SJCRH30 (cell line): ENCODE measurements around the gene COL5A1. TPM values are rescaled to one million over a fixed set of nuclear protein-coding genes. Genes with fewer than 3 reads are reported as not detected.

Source experiments
- DNase-seq, 2 experiments: peaks; one replicate each; pipeline ENCODE4 v3.0.0-alpha.2; 2015 to 2020
- H3K27ac ChIP-seq: fragments of 250-450 bp; sonication (Bioruptor Pico); 2 replicates; pipeline ENCODE4 v1.5.1; 2020; ENCODE audit warnings: mild to moderate bottlenecking, moderate library complexity
- H3K27me3 ChIP-seq: fragments of 250-450 bp; sonication (Bioruptor Pico); 2 replicates; pipeline ENCODE4 v1.5.1; 2020; ENCODE audit warnings: mild to moderate bottlenecking, moderate library complexity
- H3K36me3 ChIP-seq: fragments of 250-450 bp; sonication (Bioruptor Pico); 2 replicates; pipeline ENCODE4 v1.5.1; 2020; ENCODE audit warnings: mild to moderate bottlenecking, moderate library complexity
- H3K4me1 ChIP-seq: fragments of 250-450 bp; sonication (Bioruptor Pico); 2 replicates; pipeline ENCODE4 v1.5.1; 2020; ENCODE audit warnings: mild to moderate bottlenecking, moderate library complexity
- H3K4me3 ChIP-seq: fragments of 250-450 bp; sonication (Bioruptor Pico); 2 replicates; pipeline ENCODE4 v1.5.1; 2020; ENCODE audit warnings: mild to moderate bottlenecking, moderate library complexity
- H3K9me3 ChIP-seq: fragments of 250-450 bp; sonication (Bioruptor Pico); replicated peaks from 2 replicates; pipeline ENCODE4 v1.5.1; 2020; ENCODE audit warnings: mild to moderate bottlenecking, moderate library complexity
- total RNA-seq: library from RNA; depleted of rRNA; stranded (reverse); fragments of >200 nt; shearing (Covaris generic); gene quantifications from 2 replicates; pipeline ENCODE4 v1.2.3, GENCODE V29; 2014

COL5A1 gene
- total RNA-seq, 1 experiment from 2014 or later = 32.1 TPM

GRCh38 chr9:134730761-134731496 lies 89.3 kb downstream of the COL5A1 start:
- H3K27ac ChIP-seq = no peak overlapping the region
- no peaks in the 10 kb centered on the region for H3K9me3 ChIP-seq
- no peak overlapping the region for H3K4me3 ChIP-seq
- no peaks in the 10 kb centered on the region for H3K27me3 ChIP-seq
- H3K4me1 ChIP-seq = peaks cover 28% of the 10 kb centered on the region
- DNase-seq = no peak
- peaks cover 9% of the 10 kb centered on the region; the same call in 1 of the 2 replicates for H3K36me3 ChIP-seq

DNA sequence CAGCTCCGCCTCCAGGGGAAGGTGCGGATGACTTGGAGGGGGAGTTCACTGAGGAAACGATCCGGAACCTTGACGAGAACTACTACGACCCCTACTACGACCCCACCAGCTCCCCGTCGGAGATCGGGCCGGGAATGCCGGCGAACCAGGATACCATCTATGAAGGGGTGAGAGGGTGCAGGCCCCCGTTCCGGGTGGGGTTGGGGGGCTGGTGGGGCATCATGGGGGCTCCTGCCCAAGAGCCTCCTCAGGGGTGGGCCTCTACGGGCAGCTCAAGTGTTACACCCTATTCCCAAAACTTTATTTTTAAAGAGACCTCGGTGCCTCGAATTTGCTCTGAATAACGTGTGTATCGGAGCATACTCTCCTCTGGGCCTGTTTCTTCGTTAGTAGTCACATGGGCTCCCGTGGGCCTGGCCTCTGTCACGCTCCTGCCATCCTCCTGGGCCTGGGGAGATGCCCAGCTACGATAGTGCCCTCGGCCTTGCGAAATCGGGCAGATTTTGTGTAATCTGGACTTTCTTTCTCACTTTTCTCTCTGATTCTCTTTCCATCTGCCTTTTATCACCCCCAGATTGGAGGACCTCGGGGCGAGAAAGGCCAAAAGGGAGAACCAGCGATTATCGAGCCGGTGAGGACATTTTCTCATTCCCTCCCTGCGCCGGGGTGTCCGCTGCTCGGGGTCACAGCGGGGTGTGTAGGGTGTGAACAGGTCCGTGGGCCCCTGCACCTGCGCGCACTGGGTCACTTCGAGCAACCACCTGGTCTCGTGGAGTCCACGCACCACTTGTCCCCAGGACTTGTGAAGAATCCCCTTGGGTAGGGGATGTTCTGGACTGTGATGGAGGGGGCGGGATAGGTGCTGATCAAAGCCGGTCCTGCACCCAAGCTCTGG lies 90.1 kb downstream of the COL5A1 start:
- H3K27ac ChIP-seq = no peak overlapping the region
- H3K36me3 ChIP-seq = peaks cover 9% of the 10 kb centered on the region; the same call in 1 of the 2 replicates
- no peak overlapping the region for H3K4me3 ChIP-seq
- H3K4me1 ChIP-seq = peaks cover 36% of the 10 kb centered on the region
- H3K9me3 ChIP-seq = no peaks in the 10 kb centered on the region
- no peak for DNase-seq
- H3K27me3 ChIP-seq = no peaks in the 10 kb centered on the region

DNA sequence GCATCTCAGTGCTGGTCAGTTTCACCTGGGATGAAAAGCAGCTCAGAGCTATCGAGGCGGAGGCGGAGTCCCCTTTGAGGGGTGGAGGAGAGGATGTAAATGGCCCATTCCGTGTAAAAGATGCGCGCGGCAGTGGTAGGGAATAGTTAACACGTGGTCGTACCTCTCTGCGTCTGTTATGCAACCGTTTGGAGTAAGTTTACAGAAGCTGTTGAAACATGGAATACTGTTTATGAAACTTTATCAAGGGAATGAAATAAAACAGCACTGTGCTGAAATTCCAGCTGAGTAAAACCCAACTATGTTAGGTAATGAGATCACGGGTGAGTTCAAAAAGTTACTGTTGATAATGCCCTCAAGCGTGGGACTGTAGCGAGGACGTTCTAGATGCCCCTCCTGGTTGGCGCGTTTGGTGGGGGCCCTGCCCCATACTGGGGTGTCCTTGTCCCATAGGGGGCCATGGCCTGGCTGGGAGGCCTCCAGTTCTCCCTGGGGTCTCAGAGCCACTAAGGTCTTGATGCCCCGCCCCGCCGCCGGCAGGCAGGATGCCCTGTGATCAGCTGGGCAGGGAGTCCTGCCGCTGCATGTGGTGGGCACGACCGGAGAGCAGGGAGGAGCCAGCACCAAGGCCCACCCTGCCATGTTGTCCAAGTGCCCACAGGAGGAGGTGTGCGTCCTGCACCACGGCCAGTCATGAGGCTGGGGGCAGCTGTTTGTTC lies 90.9 kb downstream of the COL5A1 start:
- Histone ChIP-seq H3K9me3 (no peaks in the 10 kb centered on the region), H3K4me3 (no peak overlapping the region), H3K36me3 (peaks cover 9% of the 10 kb centered on the region; the same call in 1 of the 2 replicates), H3K27ac (no peak overlapping the region), H3K4me1 (peaks cover 44% of the 10 kb centered on the region), H3K27me3 (no peaks in the 10 kb centered on the region)
- DNase-seq = no peak

GRCh38 chr9:134733480-134734232 lies 92.1 kb downstream of the COL5A1 start:
- Histone ChIP-seq H3K36me3 (peaks cover 9% of the 10 kb centered on the region; the same call in 1 of the 2 replicates), H3K27me3 (no peaks in the 10 kb centered on the region), H3K9me3 (no peaks in the 10 kb centered on the region), H3K4me1 (peaks cover 55% of the 10 kb centered on the region), H3K4me3 (no peak overlapping the region), H3K27ac (peak overlapping the region; percentile 93)
- DNase-seq = peak; percentile 38 to 51

DNA sequence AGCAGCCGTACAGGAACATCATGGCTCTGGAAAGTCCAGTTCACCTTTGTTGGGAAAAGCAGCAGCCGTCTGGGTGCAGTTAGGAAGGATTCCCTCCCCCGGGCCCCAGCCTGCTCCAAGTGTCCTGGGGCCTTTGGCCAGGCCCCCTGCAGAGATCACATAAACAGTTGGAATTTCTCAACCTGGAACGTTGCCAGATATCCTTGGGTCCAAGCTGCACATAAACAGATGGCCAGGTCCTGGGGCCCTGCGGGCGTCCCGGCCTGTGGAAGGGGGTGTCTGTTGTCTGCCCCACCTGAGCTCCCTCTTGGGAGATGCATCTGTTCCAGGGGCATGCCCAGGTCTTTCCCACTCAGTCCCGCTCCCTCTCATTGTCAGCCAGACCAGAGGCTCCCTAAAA lies 92.7 kb downstream of the COL5A1 start:
- H3K36me3 ChIP-seq = peaks cover 9% of the 10 kb centered on the region; the same call in 1 of the 2 replicates
- no peaks in the 10 kb centered on the region for H3K9me3 ChIP-seq
- no peaks in the 10 kb centered on the region for H3K27me3 ChIP-seq
- no peak overlapping the region for H3K4me3 ChIP-seq
- DNase-seq = peak; percentile 86 to 94
- H3K27ac ChIP-seq = peak overlapping the region; percentile 93
- H3K4me1 ChIP-seq = peaks cover 59% of the 10 kb centered on the region

DNA sequence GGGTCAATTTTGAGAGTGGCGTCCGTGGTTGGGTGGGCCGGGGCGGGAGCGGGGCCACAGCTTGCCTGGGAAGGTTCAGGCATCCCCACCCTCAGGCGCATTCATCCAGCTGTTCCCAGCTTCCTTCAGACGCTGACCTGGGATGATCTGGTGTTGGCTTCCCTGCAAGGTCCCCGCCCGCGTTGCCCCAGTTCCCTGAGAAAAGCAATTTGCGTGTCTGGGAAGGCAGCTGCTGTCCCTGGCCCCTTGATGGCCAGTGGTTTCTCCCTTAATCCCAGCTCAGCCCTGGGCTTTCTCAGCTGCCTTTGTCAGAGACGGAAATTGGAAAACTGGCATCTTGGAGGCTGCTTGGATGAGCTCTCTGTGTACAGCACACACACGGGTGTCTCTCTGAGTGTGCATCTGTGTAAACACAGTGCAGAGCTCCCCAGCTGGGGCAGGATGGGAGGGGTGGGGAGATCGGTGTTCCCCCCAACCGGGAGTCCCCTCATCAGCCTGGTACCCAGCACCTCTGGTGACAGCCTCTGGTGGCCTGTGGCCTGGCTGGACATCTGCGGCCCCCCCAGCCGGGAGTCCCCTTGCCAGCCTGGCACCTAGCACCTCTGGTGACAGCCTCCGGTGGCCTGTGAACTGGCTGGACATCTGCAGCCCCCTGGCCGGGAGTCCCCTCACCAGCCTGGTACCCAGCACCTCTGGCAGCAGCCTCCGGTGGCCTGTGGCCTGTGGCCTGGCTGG lies 94.0 kb downstream of the COL5A1 start:
- Histone ChIP-seq H3K9me3 (no peaks in the 10 kb centered on the region), H3K4me1 (peaks cover 64% of the 10 kb centered on the region), H3K36me3 (peaks cover 6% of the 10 kb centered on the region; the same call in 1 of the 2 replicates), H3K4me3 (no peak overlapping the region), H3K27ac (peak overlapping the region; percentile 93), H3K27me3 (no peaks in the 10 kb centered on the region)
- DNase-seq = peak; percentile 98 to 99

- Histone ChIP-seq H3K4me1 (peaks cover 64% of the 10 kb centered on the region), H3K9me3 (no peaks in the 10 kb centered on the region), H3K27ac (peak overlapping the region; percentile 93), H3K27me3 (no peaks in the 10 kb centered on the region), H3K36me3 (peaks cover 6% of the 10 kb centered on the region; the same call in 1 of the 2 replicates), H3K4me3 (no peak overlapping the region)
- peak in 1 of 2 experiments; percentile 8 for DNase-seq
Measured at GRCh38 chr9:134736791-134737497, 95.3 kb downstream of the COL5A1 start.

DNA sequence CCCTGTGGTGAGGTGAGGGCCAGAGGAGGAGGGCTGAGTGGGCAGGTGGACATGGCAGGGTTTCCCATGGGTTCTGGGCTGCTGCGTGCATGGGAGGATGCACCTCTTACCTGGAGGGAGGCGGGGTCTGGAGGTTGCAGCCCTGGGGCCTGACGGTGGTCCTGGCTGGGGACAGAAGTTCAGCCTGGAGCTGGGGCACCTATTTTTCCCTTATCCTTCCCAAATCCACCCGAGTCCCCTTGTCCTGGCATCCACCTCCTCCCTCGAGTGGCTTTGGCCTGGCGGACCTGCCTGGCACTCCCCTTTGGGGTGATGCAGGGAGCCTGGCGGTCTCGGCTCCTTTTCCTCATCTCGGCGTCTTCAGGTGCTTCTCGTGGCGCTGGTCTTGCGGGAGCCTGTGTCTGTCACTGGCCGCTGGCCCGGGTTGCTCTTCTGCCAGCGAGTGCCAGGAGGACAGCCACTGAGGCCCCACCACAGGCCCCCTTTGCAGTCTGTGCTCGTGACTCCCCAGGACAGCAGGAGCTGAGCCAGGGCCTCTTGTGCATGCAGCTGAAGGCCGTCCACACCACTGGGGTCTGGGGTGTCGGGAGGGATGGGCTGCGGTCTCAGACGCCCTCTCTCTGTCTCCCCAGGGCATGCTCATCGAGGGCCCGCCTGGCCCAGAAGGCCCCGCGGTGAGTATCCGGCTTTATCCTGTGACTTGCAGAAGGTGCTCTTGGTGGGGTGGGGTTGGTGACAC lies 96.4 kb downstream of the COL5A1 start:
- Histone ChIP-seq H3K9me3 (no peaks in the 10 kb centered on the region), H3K36me3 (no peaks in the 10 kb centered on the region), H3K4me1 (peaks cover 62% of the 10 kb centered on the region), H3K4me3 (no peak overlapping the region), H3K27ac (peak overlapping the region; percentile 32), H3K27me3 (no peaks in the 10 kb centered on the region)
- DNase-seq = peak in 1 of 2 experiments; percentile 10

- H3K36me3 ChIP-seq = no peaks in the 10 kb centered on the region; the same call in 1 of the 2 replicates
- H3K4me1 ChIP-seq = peaks cover 51% of the 10 kb centered on the region
- peak; percentile 96 to 98 for DNase-seq
- H3K27me3 ChIP-seq = no peaks in the 10 kb centered on the region
- H3K27ac ChIP-seq = peak overlapping the region; percentile 32
- H3K4me3 ChIP-seq = no peak overlapping the region
- H3K9me3 ChIP-seq = no peaks in the 10 kb centered on the region
Measured at GRCh38 chr9:134738869-134739659, 97.5 kb downstream of the COL5A1 start.

DNA sequence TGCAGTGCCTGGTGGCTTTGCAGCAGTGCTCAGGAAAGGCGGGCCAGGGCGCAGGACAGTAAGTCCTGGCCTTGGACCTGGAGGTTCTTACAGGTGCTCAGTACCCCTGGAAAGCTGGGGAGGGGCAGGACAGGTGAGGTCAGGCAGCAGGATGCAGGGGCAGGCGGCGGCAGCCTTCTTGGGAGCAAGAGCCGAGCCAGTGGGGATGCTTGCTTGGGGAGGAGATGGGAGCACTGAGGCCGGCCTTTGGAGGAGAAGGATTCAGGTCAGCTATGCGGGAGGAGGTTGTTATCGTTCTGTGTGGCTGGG lies 98.0 kb downstream of the COL5A1 start:
- Histone ChIP-seq H3K27me3 (no peaks in the 10 kb centered on the region), H3K9me3 (no peaks in the 10 kb centered on the region), H3K4me1 (peaks cover 46% of the 10 kb centered on the region), H3K27ac (no peak overlapping the region), H3K36me3 (peaks cover 5% of the 10 kb centered on the region; the same call in 1 of the 2 replicates), H3K4me3 (no peak overlapping the region)
- DNase-seq = no peak

DNA sequence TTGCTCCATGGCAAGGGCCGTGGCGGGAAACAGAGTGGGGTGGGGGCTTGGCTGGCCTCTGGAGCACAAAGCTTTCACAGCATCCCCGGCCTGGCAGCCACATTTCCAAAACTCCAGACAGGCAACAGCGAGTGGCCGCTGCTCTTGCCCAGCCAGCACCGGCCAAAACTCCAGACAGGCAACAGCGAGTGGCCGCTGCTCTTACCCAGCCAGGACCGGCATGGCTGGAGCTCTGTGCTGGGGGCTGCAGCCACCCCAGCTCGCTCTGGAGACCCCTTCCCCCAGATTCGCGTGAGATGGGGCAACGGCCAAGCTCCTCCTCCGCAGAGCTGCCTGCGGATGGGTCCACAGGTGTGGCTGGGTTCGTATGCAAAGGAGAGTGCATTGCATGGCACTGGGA lies 98.5 kb downstream of the COL5A1 start:
- no peaks in the 10 kb centered on the region for H3K27me3 ChIP-seq
- DNase-seq = no peak
- H3K4me3 ChIP-seq = no peak overlapping the region
- H3K9me3 ChIP-seq = no peaks in the 10 kb centered on the region
- H3K4me1 ChIP-seq = peaks cover 41% of the 10 kb centered on the region
- no peak overlapping the region for H3K27ac ChIP-seq
- H3K36me3 ChIP-seq = peaks cover 7% of the 10 kb centered on the region; the same call in 1 of the 2 replicates

GRCh38 chr9:134741846-134742245 lies 100.2 kb downstream of the COL5A1 start:
- no peak for DNase-seq
- Histone ChIP-seq H3K27me3 (no peaks in the 10 kb centered on the region), H3K36me3 (peaks cover 15% of the 10 kb centered on the region; the same call in 1 of the 2 replicates), H3K4me3 (no peak overlapping the region), H3K4me1 (peaks cover 27% of the 10 kb centered on the region), H3K9me3 (no peaks in the 10 kb centered on the region), H3K27ac (no peak overlapping the region)
